ENCODE results near the gene ALAD. TPM values are rescaled to one million over a fixed set of nuclear protein-coding genes. Genes with fewer than 3 reads are reported as not detected.

ALAD gene
- total RNA-seq, 1 experiment from 2014 or later, result 18.9 TPM

GRCh38 chr9:113375057-113376023, 25.7 kb downstream of the ALAD start:
- H3K4me3 ChIP-seq (ENCODE audit: low read depth, low read length, poor library complexity, severe bottlenecking), result peak overlapping the region; percentile 96
- no peak for TF ChIP-seq CTCF (conservative IDR thresholded peaks at IDR 0.05; ENCODE audit: low read depth, low read length)
- no peak for TF ChIP-seq EZH2 (IDR thresholded peaks at IDR 0.05; ENCODE audit: borderline replicate concordance, low read depth, low read length, poor library complexity, severe bottlenecking)
- no peaks in the 10 kb centered on the region for H3K27me3 ChIP-seq (replicated peaks; ENCODE audit: insufficient read depth, low read depth, low read length, poor library complexity)
- ChIA-PET CTCF (no interaction called here), POLR2A (ENCODE audit: low non-redundant PET) (no interaction called here)
- no peak for DNase-seq (ENCODE audit: low spot score)
- peaks cover 6% of the 10 kb centered on the region for H3K36me3 ChIP-seq (ENCODE audit: insufficient read depth, low read length, poor library complexity, severe bottlenecking)
- no peaks in the 10 kb centered on the region for H3K9me3 ChIP-seq (ENCODE audit: low read depth, low read length, poor library complexity, severe bottlenecking)
- no peak overlapping the region for H3K27ac ChIP-seq (ENCODE audit: low read depth, low read length, poor library complexity, severe bottlenecking)
- BruUV-seq (replicated peaks), result TSS peak; percentile 58
- intact Hi-C loops (cut with micrococcal nuclease; ENCODE audit: unreplicated experiment), result no loop called here
- H3K4me1 ChIP-seq (ENCODE audit: insufficient read depth, low read length, poor library complexity, severe bottlenecking), result no peaks in the 10 kb centered on the region

GRCh38 chr9:113373676-113374392, 27.2 kb downstream of the ALAD start:
- Histone ChIP-seq H3K27me3 (replicated peaks; ENCODE audit: insufficient read depth, low read depth, low read length, poor library complexity) (no peaks in the 10 kb centered on the region), H3K4me3 (ENCODE audit: low read depth, low read length, poor library complexity, severe bottlenecking) (no peak overlapping the region), H3K9me3 (ENCODE audit: low read depth, low read length, poor library complexity, severe bottlenecking) (no peaks in the 10 kb centered on the region), H3K36me3 (ENCODE audit: insufficient read depth, low read length, poor library complexity, severe bottlenecking) (peaks cover 6% of the 10 kb centered on the region), H3K4me1 (ENCODE audit: insufficient read depth, low read length, poor library complexity, severe bottlenecking) (no peaks in the 10 kb centered on the region), H3K27ac (ENCODE audit: low read depth, low read length, poor library complexity, severe bottlenecking) (no peak overlapping the region)
- no TSS peak for BruUV-seq (replicated peaks)
- ChIA-PET CTCF (no interaction called here), POLR2A (ENCODE audit: low non-redundant PET) (no interaction called here)
- intact Hi-C loops (cut with micrococcal nuclease; ENCODE audit: unreplicated experiment), result no loop called here
- DNase-seq (ENCODE audit: low spot score), result no peak
- no peak for TF ChIP-seq EZH2 (IDR thresholded peaks at IDR 0.05; ENCODE audit: borderline replicate concordance, low read depth, low read length, poor library complexity, severe bottlenecking)
- no peak for TF ChIP-seq CTCF (conservative IDR thresholded peaks at IDR 0.05; ENCODE audit: low read depth, low read length)

GRCh38 chr9:113373256-113373655, 27.8 kb downstream of the ALAD start:
- Histone ChIP-seq H3K4me1 (ENCODE audit: insufficient read depth, low read length, poor library complexity, severe bottlenecking) (no peaks in the 10 kb centered on the region), H3K36me3 (ENCODE audit: insufficient read depth, low read length, poor library complexity, severe bottlenecking) (peaks cover 6% of the 10 kb centered on the region), H3K9me3 (ENCODE audit: low read depth, low read length, poor library complexity, severe bottlenecking) (no peaks in the 10 kb centered on the region), H3K27ac (ENCODE audit: low read depth, low read length, poor library complexity, severe bottlenecking) (no peak overlapping the region), H3K4me3 (ENCODE audit: low read depth, low read length, poor library complexity, severe bottlenecking) (no peak overlapping the region), H3K27me3 (replicated peaks; ENCODE audit: insufficient read depth, low read depth, low read length, poor library complexity) (no peaks in the 10 kb centered on the region)
- no TSS peak for BruUV-seq (replicated peaks)
- POLR2A ChIA-PET (ENCODE audit: low non-redundant PET), result no interaction called here
- CTCF ChIA-PET, result no interaction called here
- DNase-seq (ENCODE audit: low spot score), result no peak
- TF ChIP-seq EZH2 (IDR thresholded peaks at IDR 0.05; ENCODE audit: borderline replicate concordance, low read depth, low read length, poor library complexity, severe bottlenecking) (no peak), CTCF (conservative IDR thresholded peaks at IDR 0.05; ENCODE audit: low read depth, low read length) (no peak)
- intact Hi-C loops (cut with micrococcal nuclease; ENCODE audit: unreplicated experiment), result no loop called here
